IMR-90 (cell line): ENCODE results near the gene NECTIN2.

Source experiments
- BHLHE40 ChIP-seq: fragments of 150-350 bp; IDR thresholded peaks from 2 replicates; pipeline ENCODE4 v1.6.1; 2016; ENCODE audit warnings: mild to moderate bottlenecking, low read depth, low read length
- CTCF ChIP-seq: conservative IDR thresholded peaks from 2 replicates; pipeline ENCODE4 v1.5.1; 2012; ENCODE audit warnings: mild to moderate bottlenecking, low read depth, low read length, improper control_type of control experiment
- SMC3 ChIP-seq: fragments of 150-350 bp; IDR thresholded peaks from 2 replicates; pipeline ENCODE4 v1.6.1; 2016; ENCODE audit warnings: low read depth, mild to moderate bottlenecking, antibody characterized with exemption, low read length, moderate library complexity

- no peak for TF ChIP-seq BHLHE40
- TF ChIP-seq CTCF = no peak
- no peak for TF ChIP-seq SMC3
These were observed 32.8 kb upstream of the NECTIN2 start for GRCh38 chr19:44813070-44813840.
